ENCODE measurements around the gene HHAT. TPM values are rescaled to one million over a fixed set of nuclear protein-coding genes. Genes with fewer than 3 reads are reported as not detected.

The HHAT gene
- total RNA-seq, 1 donor from 2014 or later = 4.7 TPM

GRCh38 chr1:210570116-210570515 lies 241.4 kb downstream of the HHAT start:
- Histone ChIP-seq H3K9me3 (ENCODE audit: control insufficient read depth in 3 of 3, low read length in 3 of 3) (no peaks in the 10 kb centered on the region), H3K36me3 (ENCODE audit: control insufficient read depth in 3 of 3, insufficient read depth in 3 of 3, low read length in 3 of 3) (no peaks in the 10 kb centered on the region), H3K9ac (ENCODE audit: low read depth in 1 of 3, low read length in 3 of 3) (no peak overlapping the region), H3K27me3 (ENCODE audit: control insufficient read depth in 3 of 3, insufficient read depth in 3 of 3, low read length in 3 of 3) (no peaks in the 10 kb centered on the region), H3K4me3 (ENCODE audit: low read length in 3 of 3) (no peak overlapping the region), H3K27ac (ENCODE audit: low read depth, low read length) (no peak overlapping the region), H3K4me1 (ENCODE audit: control insufficient read depth in 3 of 3, insufficient read depth in 3 of 3, low read length in 3 of 3) (no peaks in the 10 kb centered on the region)

GRCh38 chr1:210571356-210572284 lies 242.9 kb downstream of the HHAT start:
- Histone ChIP-seq H3K4me1 (ENCODE audit: control insufficient read depth in 3 of 3, insufficient read depth in 3 of 3, low read length in 3 of 3) (no peaks in the 10 kb centered on the region), H3K9me3 (ENCODE audit: control insufficient read depth in 3 of 3, low read length in 3 of 3) (peaks cover 0 to 2% (median 0%) of the 10 kb centered on the region in 3 donors), H3K27ac (ENCODE audit: low read depth, low read length) (no peak overlapping the region), H3K27me3 (ENCODE audit: control insufficient read depth in 3 of 3, insufficient read depth in 3 of 3, low read length in 3 of 3) (no peaks in the 10 kb centered on the region), H3K36me3 (ENCODE audit: control insufficient read depth in 3 of 3, insufficient read depth in 3 of 3, low read length in 3 of 3) (no peaks in the 10 kb centered on the region), H3K4me3 (ENCODE audit: low read length in 3 of 3) (no peak overlapping the region), H3K9ac (ENCODE audit: low read depth in 1 of 3, low read length in 3 of 3) (no peak overlapping the region)

GRCh38 chr1:210573141-210573540 lies 244.4 kb downstream of the HHAT start:
- Histone ChIP-seq H3K4me1 (ENCODE audit: control insufficient read depth in 3 of 3, insufficient read depth in 3 of 3, low read length in 3 of 3) (no peaks in the 10 kb centered on the region), H3K36me3 (ENCODE audit: control insufficient read depth in 3 of 3, insufficient read depth in 3 of 3, low read length in 3 of 3) (no peaks in the 10 kb centered on the region), H3K9me3 (ENCODE audit: control insufficient read depth in 3 of 3, low read length in 3 of 3) (peaks cover 0 to 2% (median 0%) of the 10 kb centered on the region in 3 donors), H3K27me3 (ENCODE audit: control insufficient read depth in 3 of 3, insufficient read depth in 3 of 3, low read length in 3 of 3) (no peaks in the 10 kb centered on the region), H3K9ac (ENCODE audit: low read depth in 1 of 3, low read length in 3 of 3) (no peak overlapping the region), H3K4me3 (ENCODE audit: low read length in 3 of 3) (no peak overlapping the region), H3K27ac (ENCODE audit: low read depth, low read length) (no peak overlapping the region)

GRCh38 chr1:210582205-210582970 lies 253.7 kb downstream of the HHAT start:
- H3K4me3 ChIP-seq (ENCODE audit: low read length in 3 of 3) = no peak overlapping the region
- H3K4me1 ChIP-seq (ENCODE audit: control insufficient read depth in 3 of 3, insufficient read depth in 3 of 3, low read length in 3 of 3) = no peaks in the 10 kb centered on the region
- H3K27me3 ChIP-seq (ENCODE audit: control insufficient read depth in 3 of 3, insufficient read depth in 3 of 3, low read length in 3 of 3) = no peaks in the 10 kb centered on the region
- H3K9ac ChIP-seq (ENCODE audit: low read depth in 1 of 3, low read length in 3 of 3) = no peak overlapping the region
- H3K27ac ChIP-seq (ENCODE audit: low read depth, low read length) = no peak overlapping the region
- no peaks in the 10 kb centered on the region for H3K36me3 ChIP-seq (ENCODE audit: control insufficient read depth in 3 of 3, insufficient read depth in 3 of 3, low read length in 3 of 3)
- no peaks in the 10 kb centered on the region for H3K9me3 ChIP-seq (ENCODE audit: control insufficient read depth in 3 of 3, low read length in 3 of 3)

- Histone ChIP-seq H3K36me3 (ENCODE audit: control insufficient read depth in 3 of 3, insufficient read depth in 3 of 3, low read length in 3 of 3) (no peaks in the 10 kb centered on the region), H3K9ac (ENCODE audit: low read depth in 1 of 3, low read length in 3 of 3) (no peak overlapping the region), H3K4me3 (ENCODE audit: low read length in 3 of 3) (no peak overlapping the region)
Observed at GRCh38 chr1:210584439-210585113, 255.9 kb downstream of the HHAT start.

GRCh38 chr1:210586771-210587170 lies 258.1 kb downstream of the HHAT start:
- no peak overlapping the region for H3K27ac ChIP-seq (ENCODE audit: low read depth, low read length)
- no peak overlapping the region for H3K9ac ChIP-seq (ENCODE audit: low read depth in 1 of 3, low read length in 3 of 3)
- H3K4me3 ChIP-seq (ENCODE audit: low read length in 3 of 3) = no peak overlapping the region
- no peaks in the 10 kb centered on the region for H3K36me3 ChIP-seq (ENCODE audit: control insufficient read depth in 3 of 3, insufficient read depth in 3 of 3, low read length in 3 of 3)
- no peaks in the 10 kb centered on the region for H3K4me1 ChIP-seq (ENCODE audit: control insufficient read depth in 3 of 3, insufficient read depth in 3 of 3, low read length in 3 of 3)
- no peaks in the 10 kb centered on the region for H3K27me3 ChIP-seq (ENCODE audit: control insufficient read depth in 3 of 3, insufficient read depth in 3 of 3, low read length in 3 of 3)
- H3K9me3 ChIP-seq (ENCODE audit: control insufficient read depth in 3 of 3, low read length in 3 of 3) = no peaks in the 10 kb centered on the region

More at GRCh38 chr1:210584439-210585113, 255.9 kb downstream of the HHAT start:
- no peaks in the 10 kb centered on the region for H3K27me3 ChIP-seq (ENCODE audit: control insufficient read depth in 3 of 3, insufficient read depth in 3 of 3, low read length in 3 of 3)
- no peaks in the 10 kb centered on the region for H3K4me1 ChIP-seq (ENCODE audit: control insufficient read depth in 3 of 3, insufficient read depth in 3 of 3, low read length in 3 of 3)
- H3K9me3 ChIP-seq (ENCODE audit: control insufficient read depth in 3 of 3, low read length in 3 of 3) = no peaks in the 10 kb centered on the region
- no peak overlapping the region for H3K27ac ChIP-seq (ENCODE audit: low read depth, low read length)

GRCh38 chr1:210587566-210587965 lies 258.9 kb downstream of the HHAT start:
- H3K27ac ChIP-seq (ENCODE audit: low read depth, low read length) = no peak overlapping the region
- H3K9me3 ChIP-seq (ENCODE audit: control insufficient read depth in 3 of 3, low read length in 3 of 3) = no peaks in the 10 kb centered on the region
- no peak overlapping the region for H3K9ac ChIP-seq (ENCODE audit: low read depth in 1 of 3, low read length in 3 of 3)
- H3K27me3 ChIP-seq (ENCODE audit: control insufficient read depth in 3 of 3, insufficient read depth in 3 of 3, low read length in 3 of 3) = no peaks in the 10 kb centered on the region
- no peaks in the 10 kb centered on the region for H3K4me1 ChIP-seq (ENCODE audit: control insufficient read depth in 3 of 3, insufficient read depth in 3 of 3, low read length in 3 of 3)
- no peak overlapping the region for H3K4me3 ChIP-seq (ENCODE audit: low read length in 3 of 3)
- H3K36me3 ChIP-seq (ENCODE audit: control insufficient read depth in 3 of 3, insufficient read depth in 3 of 3, low read length in 3 of 3) = no peaks in the 10 kb centered on the region

GRCh38 chr1:210588357-210588756 lies 259.7 kb downstream of the HHAT start:
- H3K27me3 ChIP-seq (ENCODE audit: control insufficient read depth in 3 of 3, insufficient read depth in 3 of 3, low read length in 3 of 3) = no peaks in the 10 kb centered on the region
- H3K4me1 ChIP-seq (ENCODE audit: control insufficient read depth in 3 of 3, insufficient read depth in 3 of 3, low read length in 3 of 3) = no peaks in the 10 kb centered on the region
- H3K27ac ChIP-seq (ENCODE audit: low read depth, low read length) = no peak overlapping the region
- H3K9me3 ChIP-seq (ENCODE audit: control insufficient read depth in 3 of 3, low read length in 3 of 3) = no peaks in the 10 kb centered on the region
- no peak overlapping the region for H3K9ac ChIP-seq (ENCODE audit: low read depth in 1 of 3, low read length in 3 of 3)
- H3K4me3 ChIP-seq (ENCODE audit: low read length in 3 of 3) = no peak overlapping the region
- no peaks in the 10 kb centered on the region for H3K36me3 ChIP-seq (ENCODE audit: control insufficient read depth in 3 of 3, insufficient read depth in 3 of 3, low read length in 3 of 3)

GRCh38 chr1:210588946-210589345 lies 260.2 kb downstream of the HHAT start:
- H3K27me3 ChIP-seq (ENCODE audit: control insufficient read depth in 3 of 3, insufficient read depth in 3 of 3, low read length in 3 of 3) = no peaks in the 10 kb centered on the region
- H3K36me3 ChIP-seq (ENCODE audit: control insufficient read depth in 3 of 3, insufficient read depth in 3 of 3, low read length in 3 of 3) = no peaks in the 10 kb centered on the region
- no peaks in the 10 kb centered on the region for H3K9me3 ChIP-seq (ENCODE audit: control insufficient read depth in 3 of 3, low read length in 3 of 3)
- no peaks in the 10 kb centered on the region for H3K4me1 ChIP-seq (ENCODE audit: control insufficient read depth in 3 of 3, insufficient read depth in 3 of 3, low read length in 3 of 3)
- H3K9ac ChIP-seq (ENCODE audit: low read depth in 1 of 3, low read length in 3 of 3) = no peak overlapping the region
- no peak overlapping the region for H3K27ac ChIP-seq (ENCODE audit: low read depth, low read length)
- H3K4me3 ChIP-seq (ENCODE audit: low read length in 3 of 3) = no peak overlapping the region

Measured in skeletal muscle tissue (tissue), 4 donors.